K562 (cell line): ENCODE measurements around the gene PHF20.

Experiments used
- CTCF ChIP-seq, 3 experiments: IDR thresholded peaks in 2 of 3; conservative IDR thresholded peaks in 1 of 3; 2 replicates each; pipeline ENCODE4 v1.5.1; 2011 to 2012; ENCODE audit warnings: low read length in 3 of 3, mild to moderate bottlenecking in 3 of 3, control low read depth in 2 of 3, improper control_type of control experiment in 1 of 3, inconsistent platforms in 1 of 3, low read depth in 1 of 3, mixed read lengths in 1 of 3, moderate library complexity in 1 of 3; ENCODE audit not compliant: insufficient read depth in 2 of 3
- E2F6 ChIP-seq, 2 experiments: IDR thresholded peaks; 2 replicates each; pipeline ENCODE4 v1.6.1; 2011; ENCODE audit warnings: borderline replicate concordance in 1 of 2, control low read depth in 1 of 2, low read depth in 1 of 2, low read length in 1 of 2, mild to moderate bottlenecking in 1 of 2, mixed read lengths in 1 of 2, moderate library complexity in 1 of 2; ENCODE audit not compliant: insufficient read depth in 1 of 2, insufficient read length in 1 of 2, poor library complexity in 1 of 2, severe bottlenecking in 1 of 2; ENCODE audit errors: extremely low read depth in 1 of 2
- GABPA ChIP-seq: fragments of 200-800 bp; sonication (Bioruptor generic); conservative IDR thresholded peaks from 2 replicates; pipeline ENCODE4 v1.6.1; 2016; ENCODE audit warnings: low read depth, missing genetic modification characterization, missing compliant biosample characterization
- GATAD2B ChIP-seq: fragments of 450-650 bp; IDR thresholded peaks from 2 replicates; pipeline ENCODE4 v1.6.1; 2017; ENCODE audit warnings: mild to moderate bottlenecking, borderline replicate concordance
- HDAC2 ChIP-seq: fragments of 450-650 bp; IDR thresholded peaks from 2 replicates; pipeline ENCODE4 v1.6.1; 2016; ENCODE audit warnings: mild to moderate bottlenecking
- HMGN3 ChIP-seq: IDR thresholded peaks from 2 replicates; pipeline ENCODE4 v1.6.1; 2011; ENCODE audit warnings: borderline replicate concordance, low read depth, mild to moderate bottlenecking, mixed read lengths, low read length; ENCODE audit not compliant: insufficient read length; ENCODE audit errors: extremely low read depth
- HOMEZ ChIP-seq: fragments of 250-450 bp; sonication (Bioruptor Pico); IDR thresholded peaks from 2 replicates; pipeline ENCODE4 v1.4.0; 2020; ENCODE audit warnings: mild to moderate bottlenecking, moderate library complexity
- KAT7 ChIP-seq: sonication (generic); formaldehyde crosslinking; IDR thresholded peaks from 2 replicates; pipeline ENCODE4 v1.8.0; 2022; ENCODE audit warnings: missing genetic modification reagents, mild to moderate bottlenecking, borderline replicate concordance
- NCOA4 ChIP-seq: fragments of 450-650 bp; IDR thresholded peaks from 2 replicates; pipeline ENCODE4 v1.6.1; 2018; ENCODE audit warnings: mild to moderate bottlenecking; ENCODE audit not compliant: partially characterized antibody
- RFX5 ChIP-seq: IDR thresholded peaks from 2 replicates; pipeline ENCODE4 v1.6.1; 2011; ENCODE audit warnings: low read depth, mild to moderate bottlenecking, improper control_type of control experiment, low read length
- TAF1 ChIP-seq: IDR thresholded peaks from 2 replicates; pipeline ENCODE4 v1.6.1; 2011; ENCODE audit warnings: mild to moderate bottlenecking, low read length, moderate library complexity; ENCODE audit not compliant: insufficient read depth, control insufficient read depth, severe bottlenecking; ENCODE audit errors: extremely low read depth
- ZSCAN29 ChIP-seq: fragments of 450-650 bp; IDR thresholded peaks from 2 replicates; pipeline ENCODE4 v1.6.1; 2017

- TF ChIP-seq KAT7 (no peak), GATAD2B (no peak), ZSCAN29 (no peak), NCOA4 (no peak), CTCF (IDR thresholded peaks at IDR 0.05 in 2 of 3, conservative IDR thresholded peaks at IDR 0.05 in 1 of 3; ENCODE audit: insufficient read depth in 2 of 3, low read depth in 1 of 3, low read length in 3 of 3) (no peak), HMGN3 (no peak), E2F6 (IDR thresholded peaks at IDR 0.05; ENCODE audit: borderline replicate concordance in 1 of 2, extremely low read depth in 1 of 2, insufficient read depth in 1 of 2, insufficient read length in 1 of 2, low read depth in 1 of 2, low read length in 1 of 2, poor library complexity in 1 of 2, severe bottlenecking in 1 of 2) (no peak), GABPA (tag) (no peak), TAF1 (no peak), HDAC2 (no peak), HOMEZ (CRISPR knock-in tag) (no peak), RFX5 (no peak)
These were observed 54.7 kb downstream of the PHF20 start for GRCh38 chr20:35826397-35826998.
